Measurements from ENCODE around the gene SKI.

Gene SKI

DNA sequence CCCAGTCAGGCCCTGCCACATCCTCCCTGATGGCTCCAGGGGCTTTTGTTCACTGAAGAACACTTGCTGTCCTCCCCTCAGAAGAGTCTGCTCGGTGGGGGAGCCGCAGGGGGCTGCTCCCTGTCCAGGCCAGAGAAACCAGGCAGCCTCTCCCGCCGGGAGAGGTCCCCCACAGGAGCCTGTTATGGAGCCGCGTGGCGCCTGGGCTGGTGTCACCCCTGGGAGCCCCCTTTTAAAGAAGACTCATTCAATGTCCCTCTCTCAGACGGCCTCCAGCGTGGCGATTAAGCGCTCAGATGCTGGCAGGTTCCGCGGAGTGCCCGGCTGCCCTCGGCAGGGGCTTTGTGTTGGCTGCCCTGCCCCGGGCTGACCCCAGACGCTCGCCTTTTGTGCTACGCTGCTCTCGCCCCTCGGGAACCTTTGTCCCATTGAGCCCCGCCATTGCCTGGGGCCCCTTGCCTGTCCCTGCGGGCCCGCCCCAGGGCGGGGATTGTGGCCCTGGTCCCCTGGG is 43.1 kb downstream of the SKI start:
- H3K9me3 ChIP-seq = no peaks in the 10 kb centered on the region
- peaks cover 13 to 100% (median 98%) of the 10 kb centered on the region in 4 donors for H3K4me1 ChIP-seq
- H3K36me3 ChIP-seq = no peaks in the 10 kb centered on the region
- H3K27ac ChIP-seq = peak overlapping the region; percentile 72 to 75
- TF ChIP-seq, protein P1, sequence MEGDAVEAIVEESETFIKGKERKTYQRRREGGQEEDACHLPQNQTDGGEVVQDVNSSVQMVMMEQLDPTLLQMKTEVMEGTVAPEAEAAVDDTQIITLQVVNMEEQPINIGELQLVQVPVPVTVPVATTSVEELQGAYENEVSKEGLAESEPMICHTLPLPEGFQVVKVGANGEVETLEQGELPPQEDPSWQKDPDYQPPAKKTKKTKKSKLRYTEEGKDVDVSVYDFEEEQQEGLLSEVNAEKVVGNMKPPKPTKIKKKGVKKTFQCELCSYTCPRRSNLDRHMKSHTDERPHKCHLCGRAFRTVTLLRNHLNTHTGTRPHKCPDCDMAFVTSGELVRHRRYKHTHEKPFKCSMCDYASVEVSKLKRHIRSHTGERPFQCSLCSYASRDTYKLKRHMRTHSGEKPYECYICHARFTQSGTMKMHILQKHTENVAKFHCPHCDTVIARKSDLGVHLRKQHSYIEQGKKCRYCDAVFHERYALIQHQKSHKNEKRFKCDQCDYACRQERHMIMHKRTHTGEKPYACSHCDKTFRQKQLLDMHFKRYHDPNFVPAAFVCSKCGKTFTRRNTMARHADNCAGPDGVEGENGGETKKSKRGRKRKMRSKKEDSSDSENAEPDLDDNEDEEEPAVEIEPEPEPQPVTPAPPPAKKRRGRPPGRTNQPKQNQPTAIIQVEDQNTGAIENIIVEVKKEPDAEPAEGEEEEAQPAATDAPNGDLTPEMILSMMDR (IDR thresholded peaks at IDR 0.05) = no peak
- no peaks in the 10 kb centered on the region for H3K27me3 ChIP-seq
- no peak overlapping the region for H3K4me3 ChIP-seq
- DNase-seq = no peak
- intact Hi-C loops (cut with DNase I; ENCODE audit: low total_unique reads) = no loop called here

DNA sequence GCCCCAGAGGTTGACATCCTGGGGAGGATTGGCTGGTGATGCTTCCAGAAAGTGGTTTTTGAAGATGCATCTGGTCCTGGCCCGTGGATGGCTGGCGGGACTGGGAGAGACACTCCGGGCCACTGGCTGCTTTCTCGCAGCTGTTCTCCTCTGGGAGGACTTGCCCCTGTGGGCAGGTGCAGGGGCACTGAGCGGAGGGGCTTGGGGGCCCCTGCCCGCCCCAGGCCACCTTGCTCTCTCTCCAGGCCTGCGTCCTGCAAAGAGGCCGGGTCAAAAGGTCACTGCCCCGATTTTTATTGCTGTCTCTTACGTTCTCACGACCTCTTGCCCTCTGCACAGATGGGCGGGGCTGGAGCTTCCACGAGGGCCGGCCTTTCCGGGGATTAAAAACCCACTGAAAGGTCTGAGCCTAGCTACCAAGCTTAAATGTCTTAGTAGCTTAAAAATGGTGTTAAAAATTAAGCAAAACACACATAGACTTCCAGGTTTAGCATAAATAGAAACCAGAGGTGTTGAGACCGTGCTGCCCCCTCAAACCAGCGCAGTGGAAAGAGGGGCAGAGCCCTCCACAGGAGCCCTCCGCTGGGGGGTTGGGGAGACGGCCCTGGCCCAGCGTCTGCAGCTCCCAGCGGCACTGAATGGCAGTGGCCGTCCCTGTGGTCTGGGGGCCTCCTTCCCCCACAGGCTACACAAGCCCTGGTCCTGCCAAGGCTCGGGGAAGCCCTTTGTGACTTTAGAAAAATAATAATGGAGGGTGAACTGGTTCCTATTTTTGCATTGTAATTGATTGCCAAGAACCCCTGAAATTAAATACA is 43.9 kb downstream of the SKI start:
- no peak for DNase-seq
- TF ChIP-seq, protein P1 (IDR thresholded peaks at IDR 0.05) = no peak
- intact Hi-C loops (cut with DNase I; ENCODE audit: low total_unique reads) = no loop called here
- Histone ChIP-seq H3K27me3 (no peaks in the 10 kb centered on the region), H3K27ac (peak overlapping the region; percentile 72 to 75), H3K4me3 (no peak overlapping the region), H3K36me3 (no peaks in the 10 kb centered on the region), H3K4me1 (peaks cover 12 to 100% (median 99%) of the 10 kb centered on the region in 4 donors), H3K9me3 (no peaks in the 10 kb centered on the region)

DNA sequence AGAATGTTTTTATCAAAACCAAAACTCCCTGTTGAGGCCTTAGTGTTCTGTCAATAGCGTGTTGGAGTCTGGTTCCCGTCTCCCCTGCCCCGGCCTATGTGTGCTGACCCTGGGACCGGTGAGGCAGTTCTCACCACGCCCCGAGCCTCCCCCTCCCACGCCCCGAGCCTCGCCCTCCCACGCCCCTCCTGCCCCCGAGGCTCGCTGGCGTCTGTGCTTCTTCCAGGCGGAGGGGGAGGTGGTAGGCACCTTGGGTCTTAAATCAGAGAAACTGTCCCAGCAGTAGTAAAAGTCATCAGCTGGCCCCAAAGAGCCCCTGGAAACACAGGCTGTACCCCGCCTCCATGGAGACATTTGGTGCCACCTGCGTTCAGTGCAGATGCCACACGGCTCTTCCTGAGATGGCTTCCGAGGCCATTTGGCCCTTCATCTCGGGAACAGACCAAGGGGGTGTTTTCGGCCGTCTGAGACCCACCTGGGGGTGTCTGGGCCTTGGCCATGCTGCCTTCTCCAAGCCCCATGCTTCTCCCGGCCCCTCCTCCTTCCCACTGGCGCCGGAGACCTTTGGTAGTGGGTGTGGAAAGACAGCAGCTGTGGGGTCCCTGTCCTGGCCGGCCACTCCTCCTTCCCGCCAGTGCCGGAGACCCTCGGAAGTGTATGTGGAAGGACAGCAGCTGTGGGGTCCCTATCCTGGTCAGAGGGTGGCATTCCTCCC is 44.7 kb downstream of the SKI start:
- H3K9me3 ChIP-seq = no peaks in the 10 kb centered on the region
- H3K27ac ChIP-seq = peak overlapping the region; percentile 72 to 75
- peaks cover 9 to 100% (median 99%) of the 10 kb centered on the region in 4 donors for H3K4me1 ChIP-seq
- intact Hi-C loops (cut with DNase I; ENCODE audit: low total_unique reads) = no loop called here
- DNase-seq = no peak
- peaks cover 0 to 4% (median 2%) of the 10 kb centered on the region in 3 donors for H3K36me3 ChIP-seq
- peak overlapping the region in 1 of 2 donors; percentile 20 for H3K4me3 ChIP-seq
- TF ChIP-seq, protein P1 (IDR thresholded peaks at IDR 0.05) = no peak
- no peaks in the 10 kb centered on the region for H3K27me3 ChIP-seq

DNA sequence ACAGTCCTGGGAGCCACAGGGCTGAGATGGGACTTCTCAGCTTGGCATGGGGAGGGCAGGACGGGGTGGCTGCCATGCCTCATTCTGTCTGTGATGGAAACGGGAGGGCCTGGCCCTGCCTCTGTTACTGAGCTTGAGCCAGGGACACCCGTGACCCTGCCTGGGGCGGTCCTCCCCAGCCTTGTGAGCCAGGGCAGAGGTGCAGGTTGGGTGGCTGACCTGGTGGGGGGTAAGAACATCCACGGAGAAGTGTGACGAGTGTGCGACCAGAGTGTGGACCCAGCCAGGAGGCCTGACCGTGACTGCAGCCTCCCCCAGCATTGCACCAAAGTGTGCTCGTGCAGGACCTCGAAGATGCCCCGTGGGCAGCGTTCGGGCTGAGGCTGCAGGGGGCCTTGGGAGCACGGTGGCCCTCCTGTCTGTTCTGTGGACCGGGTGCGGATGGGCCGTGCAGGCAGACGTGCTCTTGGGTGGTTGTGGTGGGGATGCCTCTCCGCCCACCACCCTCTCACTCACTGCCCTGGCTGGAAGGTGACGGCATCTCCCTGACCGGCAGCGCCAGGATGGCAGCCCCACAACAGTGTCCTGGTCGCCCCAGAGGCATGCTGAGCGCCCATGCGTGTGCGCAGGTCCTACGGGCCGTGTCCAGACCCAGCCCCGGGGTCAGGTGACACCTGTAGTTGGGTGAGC is 45.4 kb downstream of the SKI start:
- intact Hi-C loops (cut with DNase I; ENCODE audit: low total_unique reads) = no loop called here
- peak overlapping the region; percentile 5 to 20 for H3K4me3 ChIP-seq

More for the DNA sequence above, 45.4 kb downstream of the SKI start:
- TF ChIP-seq, protein P1 (IDR thresholded peaks at IDR 0.05) = no peak
- H3K27me3 ChIP-seq = no peaks in the 10 kb centered on the region
- H3K36me3 ChIP-seq = peaks cover 0 to 4% (median 4%) of the 10 kb centered on the region in 3 donors
- H3K4me1 ChIP-seq = peaks cover 9 to 100% (median 99%) of the 10 kb centered on the region in 4 donors
- peak overlapping the region; percentile 72 to 75 for H3K27ac ChIP-seq
- H3K9me3 ChIP-seq = no peaks in the 10 kb centered on the region
- DNase-seq = peak; percentile 61 to 85

All from tibial artery (tissue), 4 donors.